SK-N-SH (cell line): ENCODE measurements around the gene CLDN6. TPM values are rescaled to one million over a fixed set of nuclear protein-coding genes. Genes with fewer than 3 reads are reported as not detected.

Experiments used
- CTCF ChIA-PET: fragments of 300-600, 350-600 bp; formaldehyde crosslinking; extraction: SDS; loops from one replicate; lab custom pipeline; 2021; lab: Yijun Ruan, JAX
- POLR2A ChIA-PET: fragments of 350-600 bp; sonication (Branson Sonifier 250); formaldehyde crosslinking; extraction: SDS; loops from one replicate; lab custom pipeline; 2020; ENCODE audit warnings: antibody characterized with exemption, inconsistent platforms; lab: Yijun Ruan, JAX
- DNase-seq: peaks from one replicate; pipeline ENCODE4 v3.0.0; 2012
- H2AFZ ChIP-seq: fragments of 200-600 bp; sonication (generic); 2 replicates; pipeline ENCODE4 v1.8.1; 2016; ENCODE audit warnings: antibody characterized with exemption, mild to moderate bottlenecking, low read depth
- H3F3A ChIP-seq: fragments of 200-600 bp; sonication (generic); replicated peaks from 2 replicates; pipeline ENCODE3; 2016; ENCODE audit warnings: antibody characterized with exemption, mild to moderate bottlenecking; ENCODE audit not compliant: insufficient read depth
- H3K27ac ChIP-seq, 2 experiments: fragments of 200-500 bp in 1 of 2; fragments of 200-600 bp in 1 of 2; sonication (Bioruptor generic) in 1 of 2; sonication (generic), shearing (Covaris generic) in 1 of 2; 2 replicates each; pipeline versions ENCODE4 v1.5.1 to v1.6.1; 2014 to 2016; ENCODE audit warnings: low read depth in 2 of 2, inconsistent platforms in 1 of 2, low read length in 1 of 2, mild to moderate bottlenecking in 1 of 2, mixed read lengths in 1 of 2
- H3K27me3 ChIP-seq: fragments of 200-600 bp; sonication (generic), shearing (Covaris generic); 2 replicates; pipeline ENCODE4 v1.6.1; 2016; ENCODE audit warnings: mixed run types; ENCODE audit not compliant: insufficient read depth
- H3K36me3 ChIP-seq, 2 experiments: fragments of 200-500 bp in 1 of 2; fragments of 200-600 bp in 1 of 2; sonication (Bioruptor generic) in 1 of 2; sonication (generic) in 1 of 2; replicated peaks in 1 of 2; 2 replicates each; pipeline versions ENCODE3 to v1.5.1; 2014 to 2016; ENCODE audit warnings: low read length in 1 of 2, mild to moderate bottlenecking in 1 of 2; ENCODE audit not compliant: insufficient read depth in 2 of 2, control insufficient read depth in 1 of 2
- H3K4me1 ChIP-seq, 2 experiments: fragments of 200-500 bp in 1 of 2; fragments of 200-600 bp in 1 of 2; sonication (Bioruptor generic) in 1 of 2; sonication (generic), shearing (Covaris generic) in 1 of 2; 2 replicates each; pipeline versions ENCODE4 v1.5.1 to v1.6.1; 2014 to 2016; ENCODE audit warnings: low read depth in 1 of 2, low read length in 1 of 2, mixed run types in 1 of 2; ENCODE audit not compliant: insufficient read depth in 2 of 2, control insufficient read depth in 1 of 2
- H3K4me2 ChIP-seq: fragments of 200-600 bp; sonication (generic), shearing (Covaris generic); 2 replicates; pipeline ENCODE4 v1.6.1; 2017; ENCODE audit warnings: mixed run types
- H3K4me3 ChIP-seq, 2 experiments: fragments of 200-500 bp in 1 of 2; fragments of 200-600 bp in 1 of 2; sonication (Bioruptor generic) in 1 of 2; sonication (generic), shearing (Covaris generic) in 1 of 2; 2 replicates each; pipeline versions ENCODE4 v1.5.1 to v1.8.1; 2014 to 2016; ENCODE audit warnings: low read depth in 2 of 2, inconsistent platforms in 1 of 2, low read length in 1 of 2, mild to moderate bottlenecking in 1 of 2, mixed read lengths in 1 of 2, moderate library complexity in 1 of 2
- H3K79me2 ChIP-seq: fragments of 200-600 bp; sonication (generic); 2 replicates; pipeline ENCODE4 v1.8.1; 2017; ENCODE audit warnings: mild to moderate bottlenecking; ENCODE audit not compliant: insufficient read depth
- H3K9ac ChIP-seq: fragments of 200-600 bp; sonication (generic); 2 replicates; pipeline ENCODE4 v1.6.1; 2017; ENCODE audit warnings: mixed run types
- H3K9me2 ChIP-seq: fragments of 200-600 bp; sonication (generic); 2 replicates; pipeline ENCODE4 v1.6.1; 2017; ENCODE audit warnings: mixed run types
- H3K9me3 ChIP-seq: fragments of 200-600 bp; sonication (generic); 2 replicates; pipeline ENCODE4 v1.6.1; 2017; ENCODE audit warnings: mixed run types, mild to moderate bottlenecking, moderate library complexity
- H4K20me1 ChIP-seq: fragments of 200-600 bp; sonication (generic); 2 replicates; pipeline ENCODE4 v1.6.1; 2017; ENCODE audit warnings: mild to moderate bottlenecking, mixed run types; ENCODE audit not compliant: insufficient read depth
- ELF1 ChIP-seq: IDR thresholded peaks from 2 replicates; pipeline ENCODE4 v1.4.0; 2012
- FOXM1 ChIP-seq: IDR thresholded peaks from 2 replicates; pipeline ENCODE4 v1.4.0; 2012; ENCODE audit warnings: low read depth, mild to moderate bottlenecking
- GABPA ChIP-seq: IDR thresholded peaks from 2 replicates; pipeline ENCODE4 v1.4.0; 2012; ENCODE audit warnings: low read depth, mild to moderate bottlenecking
- MAX ChIP-seq: IDR thresholded peaks from 2 replicates; pipeline ENCODE4 v1.4.0; 2012; ENCODE audit warnings: low read depth
- MEF2A ChIP-seq: IDR thresholded peaks from 2 replicates; pipeline ENCODE4 v1.4.0; 2012; ENCODE audit warnings: low read depth, borderline replicate concordance
- MXI1 ChIP-seq: IDR thresholded peaks from 2 replicates; pipeline ENCODE4 v1.6.1; 2012; ENCODE audit warnings: mild to moderate bottlenecking, low read depth, low read length, improper control_type of control experiment
- NRF1 ChIP-seq: IDR thresholded peaks from 2 replicates; pipeline ENCODE4 v1.6.1; 2012; ENCODE audit warnings: low read depth, mild to moderate bottlenecking, low read length
- POLR2AphosphoS5 ChIP-seq: IDR thresholded peaks from 2 replicates; pipeline ENCODE4 v1.6.1; 2012; ENCODE audit warnings: low read depth, low read length
- SIN3A ChIP-seq: IDR thresholded peaks from 2 replicates; pipeline ENCODE4 v1.6.1; 2012; ENCODE audit warnings: low read depth, mild to moderate bottlenecking, low read length, moderate library complexity, borderline replicate concordance
- TAF1 ChIP-seq: IDR thresholded peaks from 2 replicates; pipeline ENCODE4 v1.6.1; 2012; ENCODE audit warnings: low read depth, mild to moderate bottlenecking, low read length, moderate library complexity, borderline replicate concordance
- TCF12 ChIP-seq: IDR thresholded peaks from 2 replicates; pipeline ENCODE4 v1.4.0; 2012
- WGBS: methylation state at CpG from one replicate; pipeline ENCODE4 v1.1.6; 2017; ENCODE audit warnings: low lambda C conversion rate; 5-methylcytosine and 5-hydroxymethylcytosine counted together
- polyA plus RNA-seq, 3 experiments: library from polyadenylated mRNA; depleted of rRNA; stranded (reverse); fragments of >200 nt; gene quantifications; 2 replicates each; pipeline ENCODE4 v1.2.3, GENCODE V29; 2012
- TF ChIP-seq, protein P1 (sequence below): fragments of 150-350 bp; IDR thresholded peaks from 2 replicates; pipeline ENCODE4 v1.6.1; 2017; ENCODE audit warnings: antibody characterized with exemption, low read length, low read depth, borderline replicate concordance
- TF ChIP-seq, protein P2 (sequence below): IDR thresholded peaks from 2 replicates; pipeline ENCODE4; 2012

The CLDN6 gene
- polyA plus RNA-seq, 1 of the 3 experiments (the other 2 are of a cell fraction): 0.20 TPM

GRCh38 chr16:2980227-2981176 lies 37.5 kb downstream of the CLDN6 start, which contains the start of gene PKMYT1:
Gene PKMYT1 (minus strand): TSS chr16:2980446. CDS start chr16:2979657, 789 bp downstream.
- peak; percentile 100 for DNase-seq
- Histone ChIP-seq H2AFZ (peak within 1 kb of the TSS; percentile 72; the same call in 1 of the 2 replicates), H3K4me3 (peak within 1 kb of the TSS; percentile 69), H3K36me3 (no peaks in the 10 kb centered on the region), H3K27me3 (no peaks in the 10 kb centered on the region), H3K4me2 (peak within 1 kb of the TSS; percentile 98), H3K9me3 (no peaks in the 10 kb centered on the region), H3K4me1 (peaks cover 4 to 10% of the 10 kb centered on the region in 2 experiments; a peak in 2 of 4 replicates), H3K9ac (peak within 1 kb of the TSS; percentile 93), H3K27ac (peak within 1 kb of the TSS; percentile 57 to 87), H4K20me1 (no peaks in the 10 kb centered on the region), H3K79me2 (peaks cover 16% of the 10 kb centered on the region; the same call in 1 of the 2 replicates), H3K9me2 (no peaks in the 10 kb centered on the region), H3F3A (peaks cover 10% of the 10 kb centered on the region)
- CTCF ChIA-PET: interaction anchor here (0.6 to 3.1 kb wide), 7 partner anchors 18 to 149 kb away, joined by 3 to 25 read pairs (median 3); partner anchors contain the start of gene KREMEN2
- TF ChIP-seq ELF1: peak; percentile 77
- peak; percentile 79 for TF ChIP-seq MXI1
- no peak for TF ChIP-seq TCF12
- peak; percentile 41; the same call in 1 of the 2 replicates for TF ChIP-seq TAF1
- peak; percentile 92 for TF ChIP-seq NRF1
- TF ChIP-seq MAX: peak; percentile 21; the same call in 1 of the 2 replicates
- no peak for TF ChIP-seq FOXM1
- TF ChIP-seq, protein P1, sequence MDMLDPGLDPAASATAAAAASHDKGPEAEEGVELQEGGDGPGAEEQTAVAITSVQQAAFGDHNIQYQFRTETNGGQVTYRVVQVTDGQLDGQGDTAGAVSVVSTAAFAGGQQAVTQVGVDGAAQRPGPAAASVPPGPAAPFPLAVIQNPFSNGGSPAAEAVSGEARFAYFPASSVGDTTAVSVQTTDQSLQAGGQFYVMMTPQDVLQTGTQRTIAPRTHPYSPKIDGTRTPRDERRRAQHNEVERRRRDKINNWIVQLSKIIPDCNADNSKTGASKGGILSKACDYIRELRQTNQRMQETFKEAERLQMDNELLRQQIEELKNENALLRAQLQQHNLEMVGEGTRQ: no peak
- peak; percentile 92 for TF ChIP-seq POLR2AphosphoS5
- no peak for TF ChIP-seq MEF2A
- peak; percentile 77; the same call in 1 of the 2 replicates for TF ChIP-seq SIN3A
- no peak for TF ChIP-seq GABPA
- WGBS: 94% methylated on average over 7 of the region's 91 CpGs
- POLR2A ChIA-PET: interaction anchor here (0.8 to 2.2 kb wide), 3 partner anchors 11 to 20 kb away, joined by 3 to 12 read pairs (median 4); partner anchors contain the start of gene PAQR4

GRCh38 chr16:2979669-2980226 lies 38.2 kb downstream of the CLDN6 start:
- peak overlapping the region; percentile 65; the same call in 1 of the 2 replicates for H2AFZ ChIP-seq
- DNase-seq: peak; percentile 67
- H3K4me1 ChIP-seq: peaks cover 4 to 10% of the 10 kb centered on the region in 2 experiments; a peak in 2 of 4 replicates
- no peaks in the 10 kb centered on the region for H3K9me3 ChIP-seq
- H3K4me3 ChIP-seq: peak overlapping the region; percentile 69
- no peak overlapping the region; a peak in 1 of 4 replicates for H3K27ac ChIP-seq
- ChIA-PET POLR2A (interaction anchor here (0.6 to 2.2 kb wide), 3 partner anchors 10 to 70 kb away, joined by 3 to 12 read pairs (median 4); partner anchors contain the start of gene PAQR4), CTCF (interaction anchor here (1.2 kb wide), 1 partner anchor 18 kb away, joined by 4 read pairs; no protein-coding TSS in a partner anchor)
- H3K9me2 ChIP-seq: no peaks in the 10 kb centered on the region
- H3K9ac ChIP-seq: peak overlapping the region; percentile 93; the same call in 1 of the 2 replicates
- 3% methylated on average over 22 of the region's 43 CpGs for WGBS
- H3F3A ChIP-seq: peaks cover 10% of the 10 kb centered on the region
- no peaks in the 10 kb centered on the region for H3K27me3 ChIP-seq
- H3K4me2 ChIP-seq: peak overlapping the region; percentile 98
- H4K20me1 ChIP-seq: no peaks in the 10 kb centered on the region
- no peaks in the 10 kb centered on the region for H3K36me3 ChIP-seq
- TF ChIP-seq, protein P2, sequence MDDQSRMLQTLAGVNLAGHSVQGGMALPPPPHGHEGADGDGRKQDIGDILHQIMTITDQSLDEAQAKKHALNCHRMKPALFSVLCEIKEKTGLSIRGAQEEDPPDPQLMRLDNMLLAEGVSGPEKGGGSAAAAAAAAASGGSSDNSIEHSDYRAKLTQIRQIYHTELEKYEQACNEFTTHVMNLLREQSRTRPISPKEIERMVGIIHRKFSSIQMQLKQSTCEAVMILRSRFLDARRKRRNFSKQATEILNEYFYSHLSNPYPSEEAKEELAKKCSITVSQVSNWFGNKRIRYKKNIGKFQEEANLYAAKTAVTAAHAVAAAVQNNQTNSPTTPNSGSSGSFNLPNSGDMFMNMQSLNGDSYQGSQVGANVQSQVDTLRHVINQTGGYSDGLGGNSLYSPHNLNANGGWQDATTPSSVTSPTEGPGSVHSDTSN: peak; percentile 36; the same call in 1 of the 2 replicates
- TF ChIP-seq NRF1: no peak
- peaks cover 16% of the 10 kb centered on the region; the same call in 1 of the 2 replicates for H3K79me2 ChIP-seq
